OCI-LY3 (cell line): Measurements from ENCODE around the gene EXOC4.

ENCODE experiments used
- H2AFZ ChIP-seq: fragments of 200-600, 300-600 bp; shearing (Covaris generic); 2 replicates; pipeline ENCODE4 v1.6.0; 2014; ENCODE audit warnings: antibody characterized with exemption, low read depth, low read length
- H3K27ac ChIP-seq: fragments of 200-600, 300-600 bp; sonication (generic); 2 replicates; pipeline ENCODE4 v1.5.1; 2014; ENCODE audit warnings: mild to moderate bottlenecking, low read length, moderate library complexity, mixed read lengths
- H3K27me3 ChIP-seq: fragments of 200-600, 300-600 bp; sonication (generic); 2 replicates; pipeline ENCODE4 v1.6.1; 2014; ENCODE audit warnings: low read depth, low read length, mixed read lengths
- H3K36me3 ChIP-seq: fragments of 200-600, 300-600 bp; sonication (generic); replicated peaks from 2 replicates; pipeline ENCODE3; 2014; ENCODE audit warnings: low read depth, low read length, mixed read lengths
- H3K4me1 ChIP-seq: fragments of 300-600, 200-600 bp; sonication (generic); 2 replicates; pipeline ENCODE4 v1.6.1; 2014; ENCODE audit warnings: low read length, mixed read lengths
- H3K4me2 ChIP-seq: fragments of 200-600, 300-600 bp; sonication (generic); 2 replicates; pipeline ENCODE4 v1.6.1; 2014; ENCODE audit warnings: low read length, mixed read lengths
- H3K4me3 ChIP-seq: fragments of 300-600, 200-600 bp; sonication (generic); 2 replicates; pipeline ENCODE4 v1.5.1; 2014; ENCODE audit warnings: antibody characterized with exemption, mild to moderate bottlenecking, low read length, moderate library complexity
- H3K79me2 ChIP-seq: fragments of 300-600, 200-600 bp; shearing (Covaris generic); 2 replicates; pipeline ENCODE4 v1.6.1; 2014; ENCODE audit warnings: mild to moderate bottlenecking, low read length, mixed read lengths
- H3K9ac ChIP-seq: fragments of 300-600, 200-600 bp; shearing (Covaris generic); 2 replicates; pipeline ENCODE4 v1.6.0; 2014; ENCODE audit warnings: mild to moderate bottlenecking, low read length, moderate library complexity
- H3K9me3 ChIP-seq: fragments of 200-600, 300-600 bp; shearing (Covaris generic); 2 replicates; pipeline ENCODE4 v1.6.1; 2014; ENCODE audit warnings: low read length, mixed read lengths; ENCODE audit not compliant: insufficient read depth
- H4K20me1 ChIP-seq: fragments of 200-600, 300-600 bp; sonication (generic); 2 replicates; pipeline ENCODE4 v1.6.1; 2016; ENCODE audit warnings: low read length, mixed read lengths; ENCODE audit not compliant: insufficient read depth
- EZH2phosphoT487 ChIP-seq: fragments of 200-600 bp; shearing (Covaris generic); IDR thresholded peaks from 2 replicates; pipeline ENCODE4 v1.6.1; 2018; ENCODE audit warnings: antibody characterized with exemption, mixed run types, low read depth
- TF ChIP-seq, protein P1 (sequence below): fragments of 200-600, 300-600 bp; sonication (generic); IDR thresholded peaks from 2 replicates; pipeline ENCODE4 v1.5.1; 2014; ENCODE audit warnings: antibody characterized with exemption, low read length, low read depth

EXOC4 gene

DNA sequence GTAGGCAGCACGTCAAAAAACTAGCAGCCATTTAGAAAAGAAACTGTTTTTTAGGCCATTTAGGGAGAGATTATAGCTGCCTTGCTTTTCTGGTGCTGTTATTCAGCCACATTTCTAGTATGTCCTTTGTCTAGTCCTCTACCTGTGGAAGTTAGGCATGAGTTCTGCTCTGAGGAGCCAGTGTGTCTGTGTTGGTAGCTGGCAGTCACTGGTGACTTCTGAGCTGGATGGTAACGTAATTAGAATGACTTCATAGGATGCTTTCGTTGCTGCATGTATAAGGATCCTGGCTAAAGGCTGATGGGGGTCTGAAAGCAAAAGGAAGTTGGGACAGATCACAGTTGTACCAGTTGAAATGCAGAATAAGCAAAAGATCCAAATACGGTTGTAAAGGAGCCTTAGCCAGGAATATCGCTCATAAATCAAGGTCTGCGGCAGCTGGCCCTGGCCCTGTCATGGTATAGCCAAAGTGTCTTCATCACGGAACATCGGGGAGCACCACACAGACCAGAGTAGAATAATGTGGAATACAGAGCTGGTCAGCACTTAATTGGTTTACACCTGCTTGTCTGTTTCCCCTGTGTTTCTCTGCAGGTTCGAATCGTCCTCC lies 226.7 kb downstream of the EXOC4 start:
- TF ChIP-seq, protein P1, sequence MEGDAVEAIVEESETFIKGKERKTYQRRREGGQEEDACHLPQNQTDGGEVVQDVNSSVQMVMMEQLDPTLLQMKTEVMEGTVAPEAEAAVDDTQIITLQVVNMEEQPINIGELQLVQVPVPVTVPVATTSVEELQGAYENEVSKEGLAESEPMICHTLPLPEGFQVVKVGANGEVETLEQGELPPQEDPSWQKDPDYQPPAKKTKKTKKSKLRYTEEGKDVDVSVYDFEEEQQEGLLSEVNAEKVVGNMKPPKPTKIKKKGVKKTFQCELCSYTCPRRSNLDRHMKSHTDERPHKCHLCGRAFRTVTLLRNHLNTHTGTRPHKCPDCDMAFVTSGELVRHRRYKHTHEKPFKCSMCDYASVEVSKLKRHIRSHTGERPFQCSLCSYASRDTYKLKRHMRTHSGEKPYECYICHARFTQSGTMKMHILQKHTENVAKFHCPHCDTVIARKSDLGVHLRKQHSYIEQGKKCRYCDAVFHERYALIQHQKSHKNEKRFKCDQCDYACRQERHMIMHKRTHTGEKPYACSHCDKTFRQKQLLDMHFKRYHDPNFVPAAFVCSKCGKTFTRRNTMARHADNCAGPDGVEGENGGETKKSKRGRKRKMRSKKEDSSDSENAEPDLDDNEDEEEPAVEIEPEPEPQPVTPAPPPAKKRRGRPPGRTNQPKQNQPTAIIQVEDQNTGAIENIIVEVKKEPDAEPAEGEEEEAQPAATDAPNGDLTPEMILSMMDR = no peak
- TF ChIP-seq EZH2phosphoT487 = no peak
- no peak overlapping the region for H2AFZ ChIP-seq
- H3K27me3 ChIP-seq = no peaks in the 10 kb centered on the region
- H3K4me3 ChIP-seq = no peak overlapping the region
- H3K79me2 ChIP-seq = no peaks in the 10 kb centered on the region
- H3K4me1 ChIP-seq = no peaks in the 10 kb centered on the region
- H3K9ac ChIP-seq = no peak overlapping the region
- H3K36me3 ChIP-seq = no peaks in the 10 kb centered on the region
- H3K4me2 ChIP-seq = no peak overlapping the region
- no peaks in the 10 kb centered on the region for H3K9me3 ChIP-seq
- H4K20me1 ChIP-seq = no peaks in the 10 kb centered on the region
- no peak overlapping the region for H3K27ac ChIP-seq

DNA sequence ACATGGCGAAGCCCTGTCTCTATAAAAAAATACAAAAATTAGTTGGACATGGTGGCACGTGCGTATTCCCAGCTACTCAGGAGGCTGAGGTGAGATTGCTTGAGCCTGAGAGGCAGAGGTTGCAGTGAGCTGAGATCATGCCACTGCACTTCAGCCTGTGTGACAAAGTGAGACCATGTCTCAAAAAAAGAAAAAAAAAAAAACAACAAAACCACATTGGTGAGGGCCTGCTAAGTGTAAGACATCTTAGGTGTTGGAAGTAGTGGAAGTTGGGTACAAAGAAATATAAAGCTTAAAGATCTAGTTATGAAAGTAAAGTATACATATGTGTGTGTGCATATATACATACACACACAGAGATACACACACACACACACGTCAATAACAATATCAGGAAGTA lies 228.0 kb downstream of the EXOC4 start:
- H3K27ac ChIP-seq = no peak overlapping the region
- no peak overlapping the region for H2AFZ ChIP-seq
- no peaks in the 10 kb centered on the region for H3K79me2 ChIP-seq
- H3K9ac ChIP-seq = no peak overlapping the region
- no peaks in the 10 kb centered on the region for H3K36me3 ChIP-seq
- no peak overlapping the region for H3K4me3 ChIP-seq
- no peak overlapping the region for H3K4me2 ChIP-seq
- H3K9me3 ChIP-seq = no peaks in the 10 kb centered on the region
- H3K27me3 ChIP-seq = no peaks in the 10 kb centered on the region
- TF ChIP-seq EZH2phosphoT487 = no peak
- TF ChIP-seq, protein P1 = no peak
- no peaks in the 10 kb centered on the region for H3K4me1 ChIP-seq
- no peaks in the 10 kb centered on the region for H4K20me1 ChIP-seq

DNA sequence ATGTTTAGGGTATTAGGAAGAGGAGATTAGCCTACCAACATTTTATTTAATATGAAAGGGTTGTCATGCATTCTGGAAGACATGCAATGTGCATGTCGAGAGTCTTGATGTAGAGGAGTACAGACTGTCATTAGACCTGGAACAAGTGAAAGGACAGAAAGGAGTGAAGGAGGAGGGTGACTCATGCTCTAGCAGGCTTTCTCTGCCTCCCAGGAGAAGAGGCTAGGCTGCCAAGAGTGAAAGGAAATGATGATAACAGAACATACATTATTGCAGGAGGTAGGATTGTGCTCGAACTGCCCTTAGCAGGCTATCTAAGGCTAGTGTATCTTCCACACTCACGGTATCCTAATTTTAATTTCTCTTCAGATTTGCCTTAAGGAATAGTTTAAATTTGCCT lies 228.8 kb downstream of the EXOC4 start:
- Histone ChIP-seq H3K9me3 (no peaks in the 10 kb centered on the region), H3K27me3 (no peaks in the 10 kb centered on the region), H3K9ac (no peak overlapping the region), H3K4me1 (no peaks in the 10 kb centered on the region), H3K36me3 (no peaks in the 10 kb centered on the region), H3K79me2 (no peaks in the 10 kb centered on the region), H2AFZ (no peak overlapping the region), H3K27ac (no peak overlapping the region), H3K4me2 (no peak overlapping the region), H4K20me1 (no peaks in the 10 kb centered on the region), H3K4me3 (no peak overlapping the region)
- TF ChIP-seq, protein P1 = no peak
- no peak for TF ChIP-seq EZH2phosphoT487

DNA sequence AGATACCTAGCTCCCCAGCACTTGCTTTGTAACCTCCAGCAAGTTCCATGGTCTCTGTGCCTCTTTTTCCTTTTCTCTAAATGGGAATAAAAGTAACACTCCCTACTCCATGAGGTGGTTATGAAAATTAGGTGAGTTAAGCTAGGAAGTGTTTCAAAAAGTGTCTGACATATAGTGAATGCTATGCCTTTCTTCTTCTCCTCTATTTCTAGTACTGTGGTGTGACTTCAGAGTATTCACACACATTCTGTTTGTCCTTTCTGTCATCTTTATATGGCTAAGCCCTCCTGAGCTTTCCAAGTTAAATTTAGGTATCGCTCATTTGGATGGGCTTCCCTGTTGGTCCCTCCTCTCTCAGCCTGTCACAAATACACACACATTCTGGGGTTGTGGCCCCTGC lies 229.7 kb downstream of the EXOC4 start:
- no peak overlapping the region for H3K9ac ChIP-seq
- no peak overlapping the region for H2AFZ ChIP-seq
- H3K79me2 ChIP-seq = no peaks in the 10 kb centered on the region
- no peaks in the 10 kb centered on the region for H3K4me1 ChIP-seq
- H3K4me2 ChIP-seq = no peak overlapping the region
- H3K27me3 ChIP-seq = no peaks in the 10 kb centered on the region
- TF ChIP-seq EZH2phosphoT487 = no peak
- TF ChIP-seq, protein P1 = no peak
- H3K27ac ChIP-seq = no peak overlapping the region
- no peak overlapping the region for H3K4me3 ChIP-seq
- H3K36me3 ChIP-seq = no peaks in the 10 kb centered on the region
- H3K9me3 ChIP-seq = no peaks in the 10 kb centered on the region
- H4K20me1 ChIP-seq = no peaks in the 10 kb centered on the region
